HG03066 (cell line): ENCODE measurements around the gene ABLIM1.

ENCODE experiments used
- ATAC-seq: cut with Tn5 transposase; IDR thresholded peaks from one replicate; pipeline ENCODE4 v1.9.1; 2021; ENCODE audit warnings: low read depth; ENCODE audit not compliant: unreplicated experiment

The ABLIM1 gene

DNA sequence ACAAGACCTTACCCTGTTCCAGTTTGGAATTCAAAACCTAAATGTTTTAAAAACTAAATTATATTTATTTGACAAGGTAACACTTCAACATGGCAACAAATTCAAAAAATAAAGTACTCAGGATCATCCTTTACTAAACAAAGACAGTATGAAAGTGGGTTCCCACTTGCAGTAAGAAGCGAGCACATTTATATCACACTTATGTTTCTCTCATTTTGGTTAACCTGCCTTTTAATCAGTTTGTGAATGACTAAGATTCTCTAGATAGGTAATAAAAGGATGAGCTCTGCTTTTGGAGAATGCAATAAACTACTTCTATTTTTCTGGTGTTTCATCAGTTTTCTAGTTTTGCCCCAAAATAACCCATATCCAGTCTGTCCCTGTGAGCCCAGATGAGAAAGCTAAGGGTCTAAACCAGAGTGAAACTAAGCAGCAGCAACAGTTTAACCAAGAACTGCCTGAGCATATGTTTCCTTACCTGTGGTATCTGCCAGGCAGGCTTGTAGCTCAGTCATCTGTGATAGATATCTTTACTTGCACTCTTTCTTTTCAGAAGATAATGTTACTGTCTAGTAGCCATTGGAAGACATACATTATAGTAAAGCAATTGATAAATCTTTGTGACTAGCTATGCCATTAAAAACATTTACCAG lies 64.1 kb downstream of the ABLIM1 start:
- no peak for ATAC-seq

GRCh38 chr10:114593240-114593792 lies 64.8 kb downstream of the ABLIM1 start:
- no peak for ATAC-seq

GRCh38 chr10:114590993-114591392 lies 67.1 kb downstream of the ABLIM1 start:
- no peak for ATAC-seq

DNA sequence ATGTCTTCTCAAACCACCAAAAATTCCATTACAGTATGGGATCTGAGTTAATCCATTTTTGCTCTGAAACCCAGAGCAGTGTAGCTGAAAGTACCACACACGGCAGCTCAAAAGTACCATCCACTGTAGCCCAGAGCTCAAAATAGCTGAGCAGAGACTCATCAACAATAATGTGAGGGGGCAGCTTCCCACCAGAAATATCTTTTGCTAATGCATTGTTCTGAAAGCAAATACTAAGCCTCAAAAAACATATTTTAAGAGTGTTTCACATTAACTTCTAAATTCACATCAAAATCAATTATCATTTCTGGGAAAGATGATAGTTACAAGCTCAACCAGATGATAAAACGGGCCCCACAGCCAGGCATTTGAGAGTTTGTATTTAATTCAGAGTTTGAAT lies 73.7 kb downstream of the ABLIM1 start:
- ATAC-seq: no peak

- ATAC-seq: no peak
Observed at GRCh38 chr10:114581071-114581470, 77.0 kb downstream of the ABLIM1 start.

DNA sequence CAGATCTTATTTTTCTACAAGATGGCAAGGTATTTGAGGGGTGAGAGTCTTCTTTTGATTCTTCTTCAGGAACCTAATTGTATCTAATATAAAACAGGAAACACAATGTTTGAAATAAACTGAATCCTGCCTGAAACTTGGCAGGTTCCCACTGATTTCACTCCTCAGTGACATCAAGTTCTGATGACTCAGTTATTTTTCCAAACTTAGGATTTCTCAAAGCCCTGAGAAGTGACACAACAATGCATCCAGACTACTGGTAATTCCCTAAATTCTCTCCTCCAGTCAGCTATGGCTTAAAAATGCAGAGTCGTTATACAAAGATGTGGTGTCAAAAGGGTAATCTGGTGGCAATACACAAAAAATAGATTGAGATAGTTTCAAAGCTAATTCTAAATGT lies 80.9 kb downstream of the ABLIM1 start:
- ATAC-seq: no peak

- no peak for ATAC-seq
Observed at GRCh38 chr10:114576716-114577115, 81.4 kb downstream of the ABLIM1 start.

DNA sequence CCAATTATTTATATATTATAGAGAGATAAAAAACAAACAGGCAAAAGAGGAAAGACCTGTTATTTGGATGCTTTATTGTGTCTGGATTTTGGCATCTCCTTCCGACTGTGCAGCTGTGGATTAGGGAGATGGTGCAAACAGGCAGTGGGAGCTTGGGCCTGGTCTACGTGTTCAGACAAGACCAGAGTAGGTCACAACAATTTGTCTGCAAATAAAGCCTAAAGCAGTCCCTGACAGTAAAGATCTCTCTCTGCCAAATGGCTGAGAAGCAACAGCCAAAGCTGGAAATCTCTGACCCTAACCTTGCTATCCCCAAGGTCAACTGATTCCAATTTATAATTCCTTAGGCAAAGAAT lies 82.0 kb downstream of the ABLIM1 start:
- no peak for ATAC-seq

DNA sequence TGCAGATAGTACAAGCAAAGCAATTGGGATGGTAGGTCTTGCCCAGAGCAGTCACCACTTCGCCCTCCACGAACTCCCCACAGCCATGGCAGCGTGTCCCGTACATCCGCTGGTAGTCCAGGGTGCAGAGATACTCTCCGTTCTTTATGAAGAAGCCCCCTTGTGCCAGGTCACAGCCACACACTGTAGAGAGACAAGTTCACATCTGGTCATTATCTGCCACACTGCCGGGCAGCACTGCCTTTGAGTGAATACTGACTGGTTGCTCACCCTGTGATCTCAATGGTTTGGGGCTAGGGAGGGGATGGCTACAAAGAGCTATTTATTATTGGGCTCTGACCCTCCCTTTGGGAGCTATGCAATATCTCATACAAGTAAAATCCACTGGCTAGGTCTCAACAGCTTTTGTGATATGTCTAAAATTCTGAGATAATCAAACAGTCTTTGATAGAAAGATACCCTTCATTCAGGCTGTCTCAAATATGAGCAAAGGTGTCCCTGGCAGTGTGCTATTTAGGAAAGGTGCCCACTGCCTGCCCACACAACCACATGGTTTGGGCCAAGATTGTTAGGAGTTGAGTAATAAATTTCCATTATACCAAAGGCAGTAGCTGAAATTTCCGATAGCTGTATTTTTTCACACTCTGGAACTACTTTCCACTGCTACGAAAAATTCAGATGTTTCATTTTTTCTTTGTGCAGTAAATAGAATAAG lies 82.5 kb downstream of the ABLIM1 start:
- no peak for ATAC-seq

DNA sequence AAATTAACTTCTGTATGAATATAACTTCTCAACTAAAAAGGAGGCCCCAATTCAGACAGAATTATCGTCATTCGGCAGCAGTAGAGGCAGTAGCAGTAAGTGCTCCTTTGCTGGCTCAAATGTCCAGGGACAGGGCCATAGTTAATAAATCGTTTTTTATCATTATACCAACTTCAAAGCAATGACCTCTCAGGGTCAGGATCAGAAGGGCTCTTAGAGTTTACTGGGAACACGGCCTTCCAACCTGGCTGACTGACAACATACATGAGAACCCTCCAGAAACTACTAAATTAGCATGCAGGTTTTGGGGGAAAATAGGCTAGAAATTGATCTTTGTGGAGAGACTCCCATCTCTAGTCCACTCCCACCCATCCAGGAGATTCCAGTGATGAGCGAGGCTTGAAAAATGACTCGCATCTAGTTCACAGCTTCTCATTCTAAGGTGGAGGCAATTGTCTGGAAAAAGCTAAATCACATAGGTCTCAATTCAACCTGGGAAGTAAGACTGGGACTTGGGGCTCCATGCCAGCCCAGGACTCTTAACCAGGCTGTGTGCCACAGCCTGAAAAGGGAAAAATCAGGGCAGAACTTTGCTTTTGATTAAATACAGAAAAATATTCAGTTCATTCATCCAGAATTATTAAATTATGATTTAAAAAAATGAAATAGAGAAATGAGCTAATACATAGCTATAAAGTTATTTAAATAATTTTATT lies 84.6 kb downstream of the ABLIM1 start:
- no peak for ATAC-seq

DNA sequence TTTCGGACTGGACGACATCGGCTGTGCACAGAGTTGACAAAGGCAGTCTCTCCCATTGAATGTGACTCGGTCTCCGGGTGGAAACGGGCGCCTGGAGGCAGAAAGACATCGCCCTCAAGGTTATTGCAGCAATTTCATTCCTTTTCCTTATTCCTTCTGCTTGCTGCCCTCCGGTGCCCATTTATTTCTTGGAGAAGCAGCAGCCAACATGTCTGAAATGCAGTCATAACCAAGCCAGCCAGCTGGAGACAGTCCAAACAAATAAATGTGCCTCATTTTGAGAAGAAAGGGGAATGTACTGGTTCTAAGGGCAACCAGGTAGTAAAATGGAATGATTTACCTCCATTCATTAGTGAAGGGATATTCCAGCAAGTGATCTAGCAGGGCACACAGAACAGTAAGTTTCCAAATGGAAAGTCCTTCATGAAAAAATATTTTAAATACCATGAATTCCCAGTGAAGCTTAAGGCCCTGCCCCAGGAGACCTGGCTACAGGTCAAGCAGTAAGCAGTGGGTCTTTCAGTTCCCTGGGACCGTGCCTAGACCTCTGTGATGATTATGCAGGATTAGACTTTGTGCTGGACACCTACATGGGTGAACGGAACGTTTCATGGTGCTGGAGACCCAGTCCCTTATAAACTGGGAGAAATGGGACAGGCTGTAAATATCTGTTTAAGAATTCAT lies 86.6 kb downstream of the ABLIM1 start:
- no peak for ATAC-seq

GRCh38 chr10:114566064-114566463 lies 92.0 kb downstream of the ABLIM1 start:
- no peak for ATAC-seq

DNA sequence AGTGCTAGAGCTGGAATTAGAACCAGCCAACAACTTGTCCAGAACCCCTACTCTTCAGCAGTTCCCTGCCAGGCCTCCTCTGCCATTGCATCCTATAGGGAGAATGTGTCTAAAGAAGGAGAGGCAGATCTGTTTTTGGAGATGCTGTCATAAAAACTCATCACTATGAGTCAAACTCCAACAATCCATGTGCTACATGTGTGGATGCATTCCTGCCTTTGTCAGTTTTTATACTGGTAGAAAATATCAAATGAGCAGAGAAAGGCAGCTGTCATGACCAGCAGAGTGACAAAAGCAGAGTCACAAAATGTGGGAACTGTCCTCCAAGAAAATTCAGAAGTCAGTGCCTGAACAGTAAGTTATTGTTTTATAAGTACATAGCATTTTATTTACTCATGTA lies 93.0 kb downstream of the ABLIM1 start:
- ATAC-seq: no peak

DNA sequence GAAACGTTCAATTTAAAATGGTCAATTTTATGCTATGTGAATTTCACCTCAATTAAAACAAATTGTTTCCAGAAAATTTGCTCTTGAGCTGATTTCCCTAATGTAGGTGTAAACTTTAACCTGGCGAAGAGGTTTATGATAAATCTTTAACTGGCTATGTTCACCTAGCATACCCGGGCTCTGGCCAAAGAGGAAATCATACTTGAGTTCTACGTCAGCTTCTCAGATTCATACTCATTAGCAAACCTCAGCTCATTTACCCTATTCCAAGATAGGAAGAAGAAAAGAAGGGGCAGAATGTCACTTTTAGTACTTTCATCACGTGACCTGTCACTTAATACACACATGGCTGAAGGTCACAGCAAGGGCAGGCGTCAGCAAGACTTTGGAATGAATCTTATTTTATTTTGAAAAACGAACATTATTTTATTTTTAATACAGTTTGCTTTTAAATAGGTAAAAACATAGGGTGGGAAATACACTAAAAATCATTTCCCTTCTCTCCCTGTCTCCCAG lies 97.0 kb downstream of the ABLIM1 start:
- no peak for ATAC-seq

- no peak for ATAC-seq
Observed at GRCh38 chr10:114560144-114560543, 97.9 kb downstream of the ABLIM1 start.

- no peak for ATAC-seq
Observed at GRCh38 chr10:114559636-114560035, 98.4 kb downstream of the ABLIM1 start.

- no peak for ATAC-seq
Observed at GRCh38 chr10:114557854-114558253, 100.2 kb downstream of the ABLIM1 start.

- ATAC-seq: no peak
Observed at GRCh38 chr10:114556236-114557122, 101.6 kb downstream of the ABLIM1 start.

- no peak for ATAC-seq
Observed at GRCh38 chr10:114553436-114553835, 104.6 kb downstream of the ABLIM1 start.

DNA sequence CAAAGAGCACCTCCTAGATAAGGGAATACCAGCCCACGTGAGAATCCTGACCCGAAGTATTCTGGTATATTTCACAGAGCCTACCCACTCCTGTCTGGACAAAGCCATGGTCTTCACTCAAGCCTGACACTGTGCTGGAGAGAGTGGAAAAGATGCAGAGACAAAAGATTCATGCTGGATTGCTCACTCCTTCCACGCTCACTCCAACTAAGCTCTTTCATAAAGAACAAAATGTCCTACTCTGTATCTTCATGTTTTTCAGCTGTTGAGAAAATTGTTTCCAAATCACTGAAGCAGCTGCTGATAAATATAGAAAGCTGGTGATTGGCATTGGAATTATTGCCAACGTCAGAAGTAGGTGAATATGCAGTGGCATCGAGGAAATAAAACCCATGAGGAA lies 106.0 kb downstream of the ABLIM1 start:
- no peak for ATAC-seq
